Measurements from ENCODE around the gene PPP1R3C. TPM values are rescaled to one million over a fixed set of nuclear protein-coding genes. Genes with fewer than 3 reads are reported as not detected.

Gene PPP1R3C
- total and polyA plus RNA-seq, 4 donors: 25.5 to 76.1 (median 31.0) TPM

DNA sequence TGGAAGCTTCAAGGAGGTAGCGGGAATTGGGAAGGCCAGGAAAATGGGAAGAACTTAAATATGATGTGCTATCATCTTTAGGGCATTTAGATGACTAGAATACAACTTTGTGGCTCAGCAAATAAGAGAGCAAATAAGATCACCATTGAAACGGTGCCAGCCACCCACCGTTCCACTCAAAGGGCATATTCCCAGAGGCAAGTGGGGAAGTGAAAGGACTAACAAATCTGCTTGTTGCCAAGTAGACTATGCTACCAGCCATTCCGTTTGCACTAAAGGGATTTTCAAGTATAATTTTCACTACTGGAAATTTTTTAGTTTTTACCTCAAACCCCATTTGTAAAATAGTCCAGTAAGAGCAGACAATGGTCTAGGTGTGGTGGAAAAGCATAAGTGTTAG lies 4.0 kb upstream of the PPP1R3C start (continued):
- TF ChIP-seq EGR1 (IDR thresholded peaks at IDR 0.05; ENCODE audit: low read depth in 2 of 2): no peak
- no peak for TF ChIP-seq NR2F2 (IDR thresholded peaks at IDR 0.05)

DNA sequence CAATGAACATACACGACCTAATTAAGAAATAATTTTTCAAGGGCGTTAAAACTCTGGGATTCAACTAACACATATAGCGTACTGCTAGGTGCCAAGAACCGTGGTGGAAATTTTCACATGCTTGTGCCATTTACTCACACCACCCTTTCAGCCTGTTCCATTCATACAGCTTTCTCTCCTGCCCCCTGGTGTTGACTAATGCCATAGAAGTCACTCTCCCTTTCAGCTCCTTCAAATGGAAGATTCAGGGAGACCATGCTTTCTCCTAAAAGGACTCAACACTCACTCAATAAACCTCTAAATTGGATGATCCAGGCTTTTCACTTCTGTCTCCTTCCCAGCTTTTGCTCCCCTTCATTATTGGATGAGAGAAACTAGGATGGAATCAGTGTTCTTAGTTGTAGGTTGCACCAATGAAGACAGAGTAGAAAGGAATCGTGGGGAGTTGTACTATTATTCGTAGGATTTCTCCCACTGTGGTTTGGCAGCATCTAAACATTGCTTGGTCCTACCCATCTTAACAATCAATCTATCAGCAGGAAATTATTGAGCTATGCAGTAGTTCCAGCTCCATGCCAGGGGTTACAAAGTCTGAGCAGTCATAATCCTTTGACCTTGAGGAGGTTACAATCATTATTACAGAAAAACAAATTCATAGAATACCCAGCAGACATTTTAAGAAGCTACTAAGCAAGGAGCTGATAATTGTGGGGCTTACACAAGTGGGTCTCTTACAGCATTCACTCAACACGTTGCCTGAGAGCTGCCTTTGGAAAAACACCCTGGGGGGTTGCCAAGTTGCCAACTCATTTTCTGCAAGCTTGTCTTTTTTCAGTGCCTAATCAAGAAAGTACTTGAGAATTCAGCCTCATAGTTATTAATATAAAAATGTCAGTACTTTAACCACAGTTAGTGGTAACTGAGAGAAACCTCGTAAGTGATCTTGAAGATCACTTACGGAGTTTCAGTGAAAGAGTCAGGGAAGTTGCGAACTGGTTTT lies 2.8 kb upstream of the PPP1R3C start:
- TF ChIP-seq, protein P1, sequence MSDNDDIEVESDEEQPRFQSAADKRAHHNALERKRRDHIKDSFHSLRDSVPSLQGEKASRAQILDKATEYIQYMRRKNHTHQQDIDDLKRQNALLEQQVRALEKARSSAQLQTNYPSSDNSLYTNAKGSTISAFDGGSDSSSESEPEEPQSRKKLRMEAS (IDR thresholded peaks at IDR 0.05): no peak
- TF ChIP-seq, protein P2, sequence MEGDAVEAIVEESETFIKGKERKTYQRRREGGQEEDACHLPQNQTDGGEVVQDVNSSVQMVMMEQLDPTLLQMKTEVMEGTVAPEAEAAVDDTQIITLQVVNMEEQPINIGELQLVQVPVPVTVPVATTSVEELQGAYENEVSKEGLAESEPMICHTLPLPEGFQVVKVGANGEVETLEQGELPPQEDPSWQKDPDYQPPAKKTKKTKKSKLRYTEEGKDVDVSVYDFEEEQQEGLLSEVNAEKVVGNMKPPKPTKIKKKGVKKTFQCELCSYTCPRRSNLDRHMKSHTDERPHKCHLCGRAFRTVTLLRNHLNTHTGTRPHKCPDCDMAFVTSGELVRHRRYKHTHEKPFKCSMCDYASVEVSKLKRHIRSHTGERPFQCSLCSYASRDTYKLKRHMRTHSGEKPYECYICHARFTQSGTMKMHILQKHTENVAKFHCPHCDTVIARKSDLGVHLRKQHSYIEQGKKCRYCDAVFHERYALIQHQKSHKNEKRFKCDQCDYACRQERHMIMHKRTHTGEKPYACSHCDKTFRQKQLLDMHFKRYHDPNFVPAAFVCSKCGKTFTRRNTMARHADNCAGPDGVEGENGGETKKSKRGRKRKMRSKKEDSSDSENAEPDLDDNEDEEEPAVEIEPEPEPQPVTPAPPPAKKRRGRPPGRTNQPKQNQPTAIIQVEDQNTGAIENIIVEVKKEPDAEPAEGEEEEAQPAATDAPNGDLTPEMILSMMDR (IDR thresholded peaks at IDR 0.05; ENCODE audit: low read depth, low read length, missing input control): peak; percentile 78
- TF ChIP-seq HNF4A (conservative IDR thresholded peaks at IDR 0.05) (peak; percentile 36 to 45), RAD21 (IDR thresholded peaks at IDR 0.05) (peak; percentile 95 to 96)
- TF ChIP-seq, protein P3, sequence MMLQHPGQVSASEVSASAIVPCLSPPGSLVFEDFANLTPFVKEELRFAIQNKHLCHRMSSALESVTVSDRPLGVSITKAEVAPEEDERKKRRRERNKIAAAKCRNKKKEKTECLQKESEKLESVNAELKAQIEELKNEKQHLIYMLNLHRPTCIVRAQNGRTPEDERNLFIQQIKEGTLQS (IDR thresholded peaks at IDR 0.05): peak; percentile 21
- peak; percentile 48 for DNase-seq (ENCODE audit: low spot score)
- Histone ChIP-seq H3K27ac (ENCODE audit: low read depth in 1 of 2, low read length in 2 of 2) (peak overlapping the region; percentile 68 to 74), H3K4me3 (ENCODE audit: low read depth in 1 of 3, low read length in 3 of 3) (no peak overlapping the region), H3K9ac (ENCODE audit: low read depth in 1 of 2, low read length in 2 of 2) (peak overlapping the region in 1 of 2 donors; percentile 1), H3K9me3 (ENCODE audit: control insufficient read depth in 4 of 4, low read length in 3 of 4) (no peaks in the 10 kb centered on the region), H3K36me3 (ENCODE audit: control insufficient read depth in 4 of 4, insufficient read depth in 3 of 4, low read depth in 1 of 4, low read length in 3 of 4) (no peaks in the 10 kb centered on the region), H3K4me1 (ENCODE audit: control insufficient read depth in 4 of 4, insufficient read depth in 4 of 4, low read length in 3 of 4) (peaks cover 0 to 33% (median 21%) of the 10 kb centered on the region in 4 donors), H3K27me3 (ENCODE audit: control insufficient read depth in 4 of 4, insufficient read depth in 4 of 4, low read length in 3 of 4) (no peaks in the 10 kb centered on the region)
- WGBS: 60% methylated on average over 10 of the region's 10 CpGs

DNA sequence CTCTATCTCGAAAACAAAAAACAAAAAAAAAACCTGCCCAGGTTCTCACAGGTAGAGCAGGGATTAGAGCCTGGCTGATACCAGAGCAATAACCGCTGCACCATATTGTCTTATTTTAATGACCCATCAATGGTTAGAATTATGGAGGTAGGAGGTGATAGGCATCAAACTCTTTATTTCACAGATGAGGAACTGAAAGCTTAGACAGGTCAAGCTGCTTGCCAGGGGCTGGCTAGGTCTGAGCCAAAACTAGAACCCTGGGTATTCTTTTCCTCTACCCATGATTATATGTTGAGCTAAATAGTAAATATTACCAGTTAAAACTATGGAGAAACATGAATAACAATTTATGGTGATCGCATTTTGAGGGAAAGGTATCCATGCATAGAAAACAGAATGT lies 2.0 kb upstream of the PPP1R3C start:
- Histone ChIP-seq H3K9me3 (ENCODE audit: control insufficient read depth in 4 of 4, low read length in 3 of 4) (no peaks in the 10 kb centered on the region), H3K27ac (ENCODE audit: low read depth in 1 of 2, low read length in 2 of 2) (no peak overlapping the region), H3K9ac (ENCODE audit: low read depth in 1 of 2, low read length in 2 of 2) (no peak overlapping the region), H3K4me3 (ENCODE audit: low read depth in 1 of 3, low read length in 3 of 3) (no peak overlapping the region), H3K36me3 (ENCODE audit: control insufficient read depth in 4 of 4, insufficient read depth in 3 of 4, low read depth in 1 of 4, low read length in 3 of 4) (peaks cover 0 to 4% (median 0%) of the 10 kb centered on the region in 4 donors), H3K27me3 (ENCODE audit: control insufficient read depth in 4 of 4, insufficient read depth in 4 of 4, low read length in 3 of 4) (no peaks in the 10 kb centered on the region), H3K4me1 (ENCODE audit: control insufficient read depth in 4 of 4, insufficient read depth in 4 of 4, low read length in 3 of 4) (peaks cover 0 to 36% (median 21%) of the 10 kb centered on the region in 4 donors)
- TF ChIP-seq FOXA1 (IDR thresholded peaks at IDR 0.05) (no peak), EGR1 (IDR thresholded peaks at IDR 0.05; ENCODE audit: low read depth in 2 of 2) (no peak), HNF4A (conservative IDR thresholded peaks at IDR 0.05) (no peak), NR2F2 (IDR thresholded peaks at IDR 0.05) (no peak), RXRA (IDR thresholded peaks at IDR 0.05) (no peak), RAD21 (IDR thresholded peaks at IDR 0.05) (no peak), JUND (IDR thresholded peaks at IDR 0.05) (no peak), SP1 (IDR thresholded peaks at IDR 0.05) (no peak)
- TF ChIP-seq, protein P2 (IDR thresholded peaks at IDR 0.05; ENCODE audit: low read depth, low read length, missing input control): no peak
- TF ChIP-seq, protein P4, sequence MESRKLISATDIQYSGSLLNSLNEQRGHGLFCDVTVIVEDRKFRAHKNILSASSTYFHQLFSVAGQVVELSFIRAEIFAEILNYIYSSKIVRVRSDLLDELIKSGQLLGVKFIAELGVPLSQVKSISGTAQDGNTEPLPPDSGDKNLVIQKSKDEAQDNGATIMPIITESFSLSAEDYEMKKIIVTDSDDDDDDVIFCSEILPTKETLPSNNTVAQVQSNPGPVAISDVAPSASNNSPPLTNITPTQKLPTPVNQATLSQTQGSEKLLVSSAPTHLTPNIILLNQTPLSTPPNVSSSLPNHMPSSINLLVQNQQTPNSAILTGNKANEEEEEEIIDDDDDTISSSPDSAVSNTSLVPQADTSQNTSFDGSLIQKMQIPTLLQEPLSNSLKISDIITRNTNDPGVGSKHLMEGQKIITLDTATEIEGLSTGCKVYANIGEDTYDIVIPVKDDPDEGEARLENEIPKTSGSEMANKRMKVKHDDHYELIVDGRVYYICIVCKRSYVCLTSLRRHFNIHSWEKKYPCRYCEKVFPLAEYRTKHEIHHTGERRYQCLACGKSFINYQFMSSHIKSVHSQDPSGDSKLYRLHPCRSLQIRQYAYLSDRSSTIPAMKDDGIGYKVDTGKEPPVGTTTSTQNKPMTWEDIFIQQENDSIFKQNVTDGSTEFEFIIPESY (IDR thresholded peaks at IDR 0.05): no peak
- DNase-seq (ENCODE audit: low spot score): no peak
- WGBS: 96% methylated on average over 3 of the region's 3 CpGs
